Measurements from ENCODE around the gene DUSP15. TPM values are rescaled to one million over a fixed set of nuclear protein-coding genes. Genes with fewer than 3 reads are reported as not detected.

DUSP15 gene
- total and polyA plus RNA-seq, 2 experiments from 2014 or later = 7.2 to 20.3 TPM

DNA sequence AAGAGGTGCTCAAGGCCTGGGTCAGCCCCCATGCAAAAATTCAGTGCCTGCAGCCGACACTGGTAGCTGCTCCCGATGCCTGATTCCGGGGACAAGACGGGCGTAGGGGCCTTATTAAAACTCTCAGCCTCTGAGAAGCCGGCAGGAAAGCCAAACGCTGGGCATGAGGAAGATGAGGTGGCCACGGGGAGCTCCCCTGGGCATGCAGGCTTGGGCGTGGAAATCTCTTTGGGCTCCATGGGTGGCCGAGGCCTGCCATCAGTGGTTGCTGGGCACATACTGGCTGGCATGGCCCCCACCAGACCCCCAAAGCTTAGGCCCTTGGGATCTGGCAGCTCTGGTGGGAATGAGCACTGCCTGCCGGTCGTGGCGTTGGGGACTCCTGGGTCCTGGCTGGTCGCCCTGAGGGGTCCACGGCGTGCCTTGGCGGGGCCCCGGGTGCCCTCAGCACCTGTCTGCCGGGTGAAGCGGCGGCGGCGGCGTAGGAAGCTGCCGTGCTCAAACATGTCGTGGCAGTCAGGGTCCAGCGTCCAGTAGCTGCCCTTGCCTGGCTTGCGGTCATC, 25.5 kb downstream of the DUSP15 start:
- TF ChIP-seq, protein P1, sequence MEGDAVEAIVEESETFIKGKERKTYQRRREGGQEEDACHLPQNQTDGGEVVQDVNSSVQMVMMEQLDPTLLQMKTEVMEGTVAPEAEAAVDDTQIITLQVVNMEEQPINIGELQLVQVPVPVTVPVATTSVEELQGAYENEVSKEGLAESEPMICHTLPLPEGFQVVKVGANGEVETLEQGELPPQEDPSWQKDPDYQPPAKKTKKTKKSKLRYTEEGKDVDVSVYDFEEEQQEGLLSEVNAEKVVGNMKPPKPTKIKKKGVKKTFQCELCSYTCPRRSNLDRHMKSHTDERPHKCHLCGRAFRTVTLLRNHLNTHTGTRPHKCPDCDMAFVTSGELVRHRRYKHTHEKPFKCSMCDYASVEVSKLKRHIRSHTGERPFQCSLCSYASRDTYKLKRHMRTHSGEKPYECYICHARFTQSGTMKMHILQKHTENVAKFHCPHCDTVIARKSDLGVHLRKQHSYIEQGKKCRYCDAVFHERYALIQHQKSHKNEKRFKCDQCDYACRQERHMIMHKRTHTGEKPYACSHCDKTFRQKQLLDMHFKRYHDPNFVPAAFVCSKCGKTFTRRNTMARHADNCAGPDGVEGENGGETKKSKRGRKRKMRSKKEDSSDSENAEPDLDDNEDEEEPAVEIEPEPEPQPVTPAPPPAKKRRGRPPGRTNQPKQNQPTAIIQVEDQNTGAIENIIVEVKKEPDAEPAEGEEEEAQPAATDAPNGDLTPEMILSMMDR (IDR thresholded peaks at IDR 0.05; ENCODE audit: low read depth, low read length) = no peak
- no peak for DNase-seq (ENCODE audit: low read depth in 1 of 2, low spot score in 1 of 2)
- Histone ChIP-seq H3K9me3 (ENCODE audit: low read depth) (no peaks in the 10 kb centered on the region), H3K4me1 (ENCODE audit: low read depth) (peaks cover 18% of the 10 kb centered on the region), H3K27me3 (peaks cover 15% of the 10 kb centered on the region), H3K27ac (no peak overlapping the region), H3K4me3 (no peak overlapping the region), H3K36me3 (no peaks in the 10 kb centered on the region)

DNA sequence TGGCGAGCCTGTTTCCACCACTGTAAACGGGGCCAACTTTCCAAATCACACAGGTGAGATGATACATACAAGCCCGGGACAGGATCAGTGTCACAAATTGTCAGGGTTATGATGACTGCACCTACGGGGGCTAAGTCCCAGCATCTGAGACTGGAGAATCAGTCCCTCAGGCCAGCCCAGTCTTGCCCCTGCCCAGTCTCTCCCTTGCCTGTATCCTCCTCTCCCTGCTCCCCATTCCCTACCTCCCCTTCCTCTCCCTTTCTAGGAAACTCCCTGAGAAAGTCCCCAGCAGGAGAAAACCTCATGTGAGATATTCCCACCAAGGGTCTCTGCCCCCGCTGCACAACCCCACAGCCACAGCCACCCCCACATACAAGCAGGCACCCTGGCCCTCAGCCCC, 26.4 kb downstream of the DUSP15 start:
- H3K4me1 ChIP-seq (ENCODE audit: low read depth) = peaks cover 18% of the 10 kb centered on the region
- no peak overlapping the region for H3K4me3 ChIP-seq
- no peaks in the 10 kb centered on the region for H3K36me3 ChIP-seq
- H3K9me3 ChIP-seq (ENCODE audit: low read depth) = no peaks in the 10 kb centered on the region
- TF ChIP-seq, protein P1 (IDR thresholded peaks at IDR 0.05; ENCODE audit: low read depth, low read length) = no peak
- peaks cover 5% of the 10 kb centered on the region for H3K27me3 ChIP-seq
- no peak overlapping the region for H3K27ac ChIP-seq
- DNase-seq (ENCODE audit: low read depth in 1 of 2, low spot score in 1 of 2) = no peak

DNA sequence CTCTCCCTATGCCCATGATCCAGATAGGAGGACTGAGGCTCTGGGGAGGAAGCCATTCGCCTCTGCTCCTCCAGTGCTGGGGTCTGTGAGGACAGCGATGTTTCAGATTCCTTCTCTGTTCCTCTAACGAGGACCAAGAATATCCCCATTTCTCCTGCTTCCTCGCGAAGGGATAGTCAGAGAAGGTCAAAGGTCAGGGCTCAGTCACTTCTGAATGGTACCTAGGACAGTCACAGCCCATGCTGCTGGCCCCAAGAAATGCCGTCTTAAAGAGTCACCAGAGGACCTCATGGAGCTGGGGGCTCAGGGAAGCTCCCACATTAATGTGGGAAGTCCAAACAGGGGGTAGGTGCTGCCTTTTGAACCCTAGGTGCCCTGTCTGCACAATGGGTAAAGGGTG, 27.0 kb downstream of the DUSP15 start:
- no peak overlapping the region for H3K4me3 ChIP-seq
- no peaks in the 10 kb centered on the region for H3K9me3 ChIP-seq (ENCODE audit: low read depth)
- H3K36me3 ChIP-seq = no peaks in the 10 kb centered on the region
- H3K27me3 ChIP-seq = no peaks in the 10 kb centered on the region
- peaks cover 18% of the 10 kb centered on the region for H3K4me1 ChIP-seq (ENCODE audit: low read depth)
- H3K27ac ChIP-seq = no peak overlapping the region
- DNase-seq (ENCODE audit: low read depth in 1 of 2, low spot score in 1 of 2) = no peak
- TF ChIP-seq, protein P1 (IDR thresholded peaks at IDR 0.05; ENCODE audit: low read depth, low read length) = no peak

DNA sequence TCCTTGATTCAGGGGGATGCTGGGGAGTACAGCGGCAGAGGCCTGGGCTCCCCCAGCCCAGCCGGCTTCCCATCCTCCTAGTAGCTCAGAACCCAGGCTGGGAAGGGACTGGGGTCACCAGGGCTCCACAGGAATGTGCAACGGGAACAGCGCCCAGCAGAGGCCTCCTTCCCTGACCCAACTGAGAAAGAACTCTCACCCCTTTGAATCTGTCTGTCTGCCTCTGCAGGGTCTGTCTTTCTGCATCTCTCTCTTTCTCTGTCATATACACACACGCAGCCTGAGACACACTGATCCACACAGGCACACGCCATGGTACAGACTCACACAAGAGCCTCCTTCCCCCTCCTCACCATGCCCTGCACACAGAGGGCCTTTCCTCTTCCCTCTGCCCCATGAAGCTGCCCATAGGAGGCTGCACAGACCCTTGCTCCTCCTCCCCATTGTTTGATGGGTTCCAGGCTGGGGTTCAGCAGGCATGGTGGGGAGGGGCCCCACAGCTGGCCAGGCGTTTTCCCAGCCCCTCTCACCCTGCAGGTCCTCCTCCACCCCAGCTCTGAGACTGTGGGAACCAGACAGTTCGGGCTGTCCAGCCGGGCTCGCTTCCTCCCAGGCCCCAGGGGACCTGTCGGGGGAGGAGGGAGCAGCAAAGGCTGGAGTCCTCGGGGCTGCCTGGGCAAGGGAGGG, 27.7 kb downstream of the DUSP15 start:
- no peaks in the 10 kb centered on the region for H3K27me3 ChIP-seq
- peak in 1 of 2 donors; percentile 80 for DNase-seq (ENCODE audit: low read depth in 1 of 2, low spot score in 1 of 2)
- H3K4me1 ChIP-seq (ENCODE audit: low read depth) = peaks cover 18% of the 10 kb centered on the region
- H3K36me3 ChIP-seq = no peaks in the 10 kb centered on the region
- no peaks in the 10 kb centered on the region for H3K9me3 ChIP-seq (ENCODE audit: low read depth)
- H3K4me3 ChIP-seq = no peak overlapping the region
- H3K27ac ChIP-seq = no peak overlapping the region
- TF ChIP-seq, protein P1 (IDR thresholded peaks at IDR 0.05; ENCODE audit: low read depth, low read length) = peak; percentile 3

DNA sequence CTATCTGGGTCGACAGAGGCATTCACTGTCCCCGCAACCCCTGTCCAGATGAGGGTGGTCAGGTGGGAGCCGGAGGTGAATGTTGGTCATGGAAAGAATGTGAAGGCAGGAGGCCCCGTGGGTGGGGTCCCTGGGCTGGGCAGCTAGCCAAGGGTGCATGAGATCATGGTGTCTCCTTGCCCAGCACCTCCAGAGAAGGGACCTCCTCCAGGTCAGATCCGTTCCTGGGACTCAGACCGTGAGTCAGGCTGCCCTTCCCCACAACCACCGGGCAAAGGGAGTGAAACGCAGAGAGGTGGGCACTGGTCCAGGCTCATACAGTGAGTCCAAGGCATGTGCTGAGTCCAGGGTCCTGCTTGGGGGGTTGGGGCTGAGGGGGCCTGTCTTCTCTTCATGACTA, 28.4 kb downstream of the DUSP15 start:
- H3K9me3 ChIP-seq (ENCODE audit: low read depth) = no peaks in the 10 kb centered on the region
- TF ChIP-seq, protein P1 (IDR thresholded peaks at IDR 0.05; ENCODE audit: low read depth, low read length) = no peak
- H3K4me1 ChIP-seq (ENCODE audit: low read depth) = peaks cover 18% of the 10 kb centered on the region
- no peaks in the 10 kb centered on the region for H3K36me3 ChIP-seq
- no peaks in the 10 kb centered on the region for H3K27me3 ChIP-seq
- H3K4me3 ChIP-seq = no peak overlapping the region
- peak in 1 of 2 donors; percentile 66 for DNase-seq (ENCODE audit: low read depth in 1 of 2, low spot score in 1 of 2)
- no peak overlapping the region for H3K27ac ChIP-seq
